Measurements from ENCODE around the gene SULF2.

Gene SULF2

DNA sequence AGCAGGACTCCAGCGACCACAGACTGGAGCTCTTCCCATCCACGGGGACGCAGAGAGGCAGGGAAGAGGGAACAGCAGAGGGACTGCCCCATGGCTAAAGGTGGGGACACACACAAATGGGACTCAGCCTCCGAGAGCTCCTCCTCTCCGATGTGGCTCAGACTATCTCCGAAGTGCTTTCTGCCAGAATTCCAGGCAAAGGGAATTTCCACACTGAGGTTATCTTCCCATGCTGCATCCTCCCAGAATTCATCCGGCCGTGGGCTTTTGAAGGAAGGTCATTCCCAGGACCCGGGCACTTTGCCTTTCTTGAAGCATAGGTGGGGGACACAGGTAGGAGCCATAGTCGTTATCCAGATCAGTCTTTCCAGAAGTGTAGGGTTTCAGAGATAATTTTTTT, 67.9 kb downstream of the SULF2 start:
- no peak for ATAC-seq
- TF ChIP-seq CSRNP3 (CRISPR knock-in tag; IDR thresholded peaks at IDR 0.05) (no peak), CSDC2 (CRISPR knock-in tag; IDR thresholded peaks at IDR 0.05) (no peak), ARNTL (CRISPR knock-in tag; IDR thresholded peaks at IDR 0.05; ENCODE audit: borderline replicate concordance, low read depth) (no peak), TCF4 (CRISPR knock-in tag; IDR thresholded peaks at IDR 0.05; ENCODE audit: borderline replicate concordance) (no peak), ZNF70 (CRISPR knock-in tag; IDR thresholded peaks at IDR 0.05) (no peak)
- TF ChIP-seq, protein P1, sequence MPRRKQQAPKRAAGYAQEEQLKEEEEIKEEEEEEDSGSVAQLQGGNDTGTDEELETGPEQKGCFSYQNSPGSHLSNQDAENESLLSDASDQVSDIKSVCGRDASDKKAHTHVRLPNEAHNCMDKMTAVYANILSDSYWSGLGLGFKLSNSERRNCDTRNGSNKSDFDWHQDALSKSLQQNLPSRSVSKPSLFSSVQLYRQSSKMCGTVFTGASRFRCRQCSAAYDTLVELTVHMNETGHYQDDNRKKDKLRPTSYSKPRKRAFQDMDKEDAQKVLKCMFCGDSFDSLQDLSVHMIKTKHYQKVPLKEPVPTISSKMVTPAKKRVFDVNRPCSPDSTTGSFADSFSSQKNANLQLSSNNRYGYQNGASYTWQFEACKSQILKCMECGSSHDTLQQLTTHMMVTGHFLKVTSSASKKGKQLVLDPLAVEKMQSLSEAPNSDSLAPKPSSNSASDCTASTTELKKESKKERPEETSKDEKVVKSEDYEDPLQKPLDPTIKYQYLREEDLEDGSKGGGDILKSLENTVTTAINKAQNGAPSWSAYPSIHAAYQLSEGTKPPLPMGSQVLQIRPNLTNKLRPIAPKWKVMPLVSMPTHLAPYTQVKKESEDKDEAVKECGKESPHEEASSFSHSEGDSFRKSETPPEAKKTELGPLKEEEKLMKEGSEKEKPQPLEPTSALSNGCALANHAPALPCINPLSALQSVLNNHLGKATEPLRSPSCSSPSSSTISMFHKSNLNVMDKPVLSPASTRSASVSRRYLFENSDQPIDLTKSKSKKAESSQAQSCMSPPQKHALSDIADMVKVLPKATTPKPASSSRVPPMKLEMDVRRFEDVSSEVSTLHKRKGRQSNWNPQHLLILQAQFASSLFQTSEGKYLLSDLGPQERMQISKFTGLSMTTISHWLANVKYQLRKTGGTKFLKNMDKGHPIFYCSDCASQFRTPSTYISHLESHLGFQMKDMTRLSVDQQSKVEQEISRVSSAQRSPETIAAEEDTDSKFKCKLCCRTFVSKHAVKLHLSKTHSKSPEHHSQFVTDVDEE (CRISPR knock-in tag; IDR thresholded peaks at IDR 0.05), result no peak

DNA sequence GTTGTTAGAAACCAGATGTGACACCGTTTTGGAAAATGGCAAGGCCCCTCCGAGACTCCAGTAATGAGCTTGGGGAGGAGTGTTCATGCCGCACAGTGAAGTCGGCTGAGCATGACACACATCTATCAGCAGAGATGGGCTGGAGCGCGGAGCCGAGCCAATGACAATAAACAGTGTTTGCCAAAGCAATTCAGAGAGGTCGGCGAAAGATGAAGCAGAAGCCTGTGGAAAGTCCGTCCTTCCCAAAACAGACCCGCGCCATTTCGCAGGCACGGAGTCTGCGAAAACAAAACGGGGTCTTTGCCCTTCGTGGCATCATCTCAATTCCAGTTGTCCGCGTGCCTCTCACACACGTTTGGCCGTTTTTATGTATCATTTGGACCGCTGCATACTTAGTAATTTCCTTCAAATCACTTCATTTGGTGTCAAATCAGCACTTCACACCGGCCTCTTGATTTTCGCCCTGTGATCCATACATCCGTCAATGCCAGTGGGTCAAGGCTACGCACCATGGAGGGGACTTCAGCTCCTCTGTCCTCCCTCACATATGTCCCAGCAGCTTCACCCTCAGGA, 71.3 kb downstream of the SULF2 start:
- TF ChIP-seq ARNTL (CRISPR knock-in tag; IDR thresholded peaks at IDR 0.05; ENCODE audit: borderline replicate concordance, low read depth) (no peak), ESRRG (CRISPR knock-in tag; IDR thresholded peaks at IDR 0.05) (no peak), ISL1 (CRISPR knock-in tag; IDR thresholded peaks at IDR 0.05) (no peak), SNAI2 (CRISPR knock-in tag; IDR thresholded peaks at IDR 0.05) (no peak), PPARA (CRISPR knock-in tag; IDR thresholded peaks at IDR 0.05; ENCODE audit: borderline replicate concordance) (no peak), BACH2 (CRISPR knock-in tag; IDR thresholded peaks at IDR 0.05; ENCODE audit: borderline replicate concordance) (no peak), ZFP30 (CRISPR knock-in tag; IDR thresholded peaks at IDR 0.05) (no peak), CSRNP3 (CRISPR knock-in tag; IDR thresholded peaks at IDR 0.05) (no peak), TCF4 (CRISPR knock-in tag; IDR thresholded peaks at IDR 0.05; ENCODE audit: borderline replicate concordance) (no peak), OSR1 (CRISPR knock-in tag; IDR thresholded peaks at IDR 0.05) (no peak), POU6F1 (CRISPR knock-in tag; IDR thresholded peaks at IDR 0.05; ENCODE audit: borderline replicate concordance, low read depth) (no peak), GLIS3 (CRISPR knock-in tag; IDR thresholded peaks at IDR 0.05) (no peak), ZNF565 (CRISPR knock-in tag; conservative IDR thresholded peaks at IDR 0.05; ENCODE audit: low read depth) (no peak), RARB (CRISPR knock-in tag; IDR thresholded peaks at IDR 0.05) (no peak), CSDC2 (CRISPR knock-in tag; IDR thresholded peaks at IDR 0.05) (no peak), ZNF70 (CRISPR knock-in tag; IDR thresholded peaks at IDR 0.05) (no peak), ZC3H10 (CRISPR knock-in tag; IDR thresholded peaks at IDR 0.05) (no peak)
- TF ChIP-seq, protein P1 (CRISPR knock-in tag; IDR thresholded peaks at IDR 0.05), result no peak
- TF ChIP-seq, protein P2, sequence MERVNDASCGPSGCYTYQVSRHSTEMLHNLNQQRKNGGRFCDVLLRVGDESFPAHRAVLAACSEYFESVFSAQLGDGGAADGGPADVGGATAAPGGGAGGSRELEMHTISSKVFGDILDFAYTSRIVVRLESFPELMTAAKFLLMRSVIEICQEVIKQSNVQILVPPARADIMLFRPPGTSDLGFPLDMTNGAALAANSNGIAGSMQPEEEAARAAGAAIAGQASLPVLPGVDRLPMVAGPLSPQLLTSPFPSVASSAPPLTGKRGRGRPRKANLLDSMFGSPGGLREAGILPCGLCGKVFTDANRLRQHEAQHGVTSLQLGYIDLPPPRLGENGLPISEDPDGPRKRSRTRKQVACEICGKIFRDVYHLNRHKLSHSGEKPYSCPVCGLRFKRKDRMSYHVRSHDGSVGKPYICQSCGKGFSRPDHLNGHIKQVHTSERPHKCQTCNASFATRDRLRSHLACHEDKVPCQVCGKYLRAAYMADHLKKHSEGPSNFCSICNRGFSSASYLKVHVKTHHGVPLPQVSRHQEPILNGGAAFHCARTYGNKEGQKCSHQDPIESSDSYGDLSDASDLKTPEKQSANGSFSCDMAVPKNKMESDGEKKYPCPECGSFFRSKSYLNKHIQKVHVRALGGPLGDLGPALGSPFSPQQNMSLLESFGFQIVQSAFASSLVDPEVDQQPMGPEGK (CRISPR knock-in tag; IDR thresholded peaks at IDR 0.05; ENCODE audit: borderline replicate concordance), result no peak
- ATAC-seq, result no peak
